Frontal cortex (tissue), 4 donors: ENCODE data around the gene SPRYD7. TPM values are rescaled to one million over a fixed set of nuclear protein-coding genes. Genes with fewer than 3 reads are reported as not detected.

Source experiments
- DNase-seq, 2 donors: peaks; one replicate each; pipeline ENCODE4 v3.0.0; 2012; ENCODE audit warnings: low spot score in 2 of 2
- FAIRE-seq: peaks from 2 replicates; lab custom pipeline; 2012; peaks lifted over from hg19 to GRCh38; lab: Jason Lieb, UNC
- small RNA-seq: library from RNA; depleted of rRNA; stranded (forward); fragments of <200 nt; gene quantifications from one replicate; pipeline ENCODE3, GENCODE V24; 2014
- total RNA-seq: library from RNA; depleted of rRNA; stranded (reverse); fragments of >200 nt; gene quantifications from one replicate; pipeline ENCODE4 v1.2.3, GENCODE V29; 2014
- donor health status: control.
- donor health status: control.
- donor health status: control.

The SPRYD7 gene
- total RNA-seq, 1 donor from 2014 or later: 12.6 TPM

- no peak for DNase-seq
- no peak for FAIRE-seq
Observed at GRCh38 chr13:49867834-49868233, 68.3 kb downstream of the SPRYD7 start.

DNA sequence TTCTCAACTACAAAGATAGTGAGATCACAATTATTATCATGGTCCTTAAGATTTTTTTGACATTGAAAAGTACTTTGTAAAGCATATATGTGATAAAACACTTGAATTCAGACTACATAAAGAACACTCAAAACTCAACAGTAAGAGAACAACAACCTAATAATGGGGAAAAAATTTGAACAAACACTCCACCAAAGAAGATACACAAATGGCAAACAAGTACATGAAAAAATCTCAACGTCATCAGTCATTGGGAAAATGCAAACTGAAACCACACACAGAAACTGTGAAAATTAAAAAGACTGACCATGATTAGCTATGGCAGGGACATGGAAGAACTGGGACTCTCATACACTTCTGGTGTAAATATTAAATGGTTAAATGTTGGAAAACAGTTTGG is 70.9 kb downstream of the SPRYD7 start:
- no peak for FAIRE-seq
- DNase-seq: no peak

GRCh38 chr13:49864509-49864908 is 71.6 kb downstream of the SPRYD7 start:
- no peak for FAIRE-seq
- DNase-seq: no peak

Small RNAs within 50 kb of the gene (small RNA-seq; reads per million reads assigned to genes)
- gene RNY4P30 (not detected), gene RNY4P9 (0.61 reads per million, percentile 48 among the genes with 10 or more reads in this experiment)

Other genes starting within 250 kb of the SPRYD7 start
- gene EBPL, start 244.9 kb downstream of the SPRYD7 start, total RNA-seq: 44.8 TPM
- gene KPNA3, start 143.7 kb downstream of the SPRYD7 start, total RNA-seq: 66.9 TPM
- 157 TPM for gene TRIM13, start 60.7 kb upstream of the SPRYD7 start, total RNA-seq
- 31.8 TPM for gene KCNRG, start 79.1 kb upstream of the SPRYD7 start, total RNA-seq